HG02852 (cell line): Measurements from ENCODE around the gene ATP2B3.

Experiments used
- ATAC-seq: cut with Tn5 transposase; IDR thresholded peaks from one replicate; pipeline ENCODE4 v1.9.1; 2021; ENCODE audit warnings: mild to moderate bottlenecking, moderate library complexity; ENCODE audit not compliant: unreplicated experiment

The ATP2B3 gene

GRCh38 chrX:153609917-153610835, 92.7 kb downstream of the ATP2B3 start:
- peak; percentile 68 for ATAC-seq

- no peak for ATAC-seq
Measured at GRCh38 chrX:153610836-153611213, 93.4 kb downstream of the ATP2B3 start.

GRCh38 chrX:153611298-153612095, 94.1 kb downstream of the ATP2B3 start:
- ATAC-seq, result no peak

GRCh38 chrX:153612413-153612812, 95.0 kb downstream of the ATP2B3 start:
- no peak for ATAC-seq

GRCh38 chrX:153614818-153615217, 97.4 kb downstream of the ATP2B3 start:
- no peak for ATAC-seq

- ATAC-seq, result no peak
Measured at GRCh38 chrX:153620576-153620975, 103.1 kb downstream of the ATP2B3 start.

- no peak for ATAC-seq
Measured at GRCh38 chrX:153621949-153622598, 104.6 kb downstream of the ATP2B3 start.

- no peak for ATAC-seq
Measured at GRCh38 chrX:153622661-153623309, 105.3 kb downstream of the ATP2B3 start.

GRCh38 chrX:153623310-153624029, 106.0 kb downstream of the ATP2B3 start:
- no peak for ATAC-seq

GRCh38 chrX:153624196-153625091, 107.0 kb downstream of the ATP2B3 start:
- ATAC-seq, result no peak

- ATAC-seq, result no peak
Measured at GRCh38 chrX:153625271-153626024, 108.0 kb downstream of the ATP2B3 start.

- ATAC-seq, result no peak
Measured at GRCh38 chrX:153626025-153626633, 108.7 kb downstream of the ATP2B3 start.

GRCh38 chrX:153626863-153627674, 109.6 kb downstream of the ATP2B3 start:
- no peak for ATAC-seq

GRCh38 chrX:153627675-153628111, 110.3 kb downstream of the ATP2B3 start:
- no peak for ATAC-seq

- no peak for ATAC-seq
Measured at GRCh38 chrX:153628129-153628528, 110.7 kb downstream of the ATP2B3 start.

GRCh38 chrX:153628665-153629064, 111.2 kb downstream of the ATP2B3 start:
- ATAC-seq, result no peak

GRCh38 chrX:153631346-153631745, 113.9 kb downstream of the ATP2B3 start:
- ATAC-seq, result no peak
